Right ventricle myocardium inferior (tissue), 1 donor: Measurements from ENCODE around the gene FAM234B. TPM values are rescaled to one million over a fixed set of nuclear protein-coding genes. Genes with fewer than 3 reads are reported as not detected.

Experiments used
- ATAC-seq: fragments of 200-7000 bp; cut with Tn5 transposase; one replicate; pipeline ENCODE4 v1.9.1; 2020; ENCODE audit warnings: mild to moderate bottlenecking, moderate library complexity
- DNase-seq: peaks from one replicate; pipeline ENCODE4 v3.0.0; 2021; ENCODE audit errors: missing footprints
- intact Hi-C: fragments of 100-400 bp; cut with DNase I; formaldehyde crosslinking; loops from one replicate; pipeline ENCODE4 v1.11.0; 2022
- long read RNA-seq: library from polyadenylated mRNA; unstranded; transcript quantifications from one replicate; pipeline ENCODE4 v2.0.0, GENCODE V29; 2021
- total RNA-seq: library from RNA; stranded (reverse); fragmentation: NEBNext Ultra II Directional; extraction: Animal tissue kit (Norgen Biotek cat#: 25700); gene quantifications from one replicate; pipeline ENCODE4 v1.2.1, GENCODE V29; 2021
- donor health status: DM: no; HTN: yes; CAD: no; lungs with severe emphysema.

Gene FAM234B, protein sequence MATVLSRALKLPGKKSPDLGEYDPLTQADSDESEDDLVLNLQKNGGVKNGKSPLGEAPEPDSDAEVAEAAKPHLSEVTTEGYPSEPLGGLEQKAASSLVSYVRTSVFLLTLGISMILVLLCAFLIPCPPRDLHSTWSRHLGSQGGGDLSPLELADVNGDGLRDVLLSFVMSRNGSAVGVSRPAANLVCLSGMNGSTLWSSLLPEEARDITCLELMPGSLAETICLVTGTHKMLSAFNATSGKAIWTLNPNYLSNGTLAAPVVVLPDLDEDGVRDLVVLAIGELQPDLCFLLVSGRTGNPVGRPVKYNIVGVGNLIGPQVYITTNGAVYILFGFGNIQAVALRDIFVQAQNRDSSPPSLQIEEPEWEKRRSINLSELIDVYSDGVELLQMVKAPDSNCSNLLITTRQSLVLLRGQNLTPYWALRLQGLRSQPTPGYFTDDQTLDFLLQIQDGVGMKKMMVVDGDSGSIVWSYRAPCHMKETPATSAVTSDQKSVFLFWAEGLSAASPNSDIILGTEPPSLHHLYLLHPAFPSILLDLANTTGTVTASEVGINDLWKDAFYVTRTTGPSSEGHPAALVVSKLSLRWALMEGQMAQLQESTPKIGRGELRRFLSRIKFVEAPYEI
- total RNA-seq, result 2.4 TPM
- long read RNA-seq, partial matches to known transcripts, result 0 of 1 reads
- long read RNA-seq, other reads (novel, unspliced or antisense), result 1 of 1 reads

DNA sequence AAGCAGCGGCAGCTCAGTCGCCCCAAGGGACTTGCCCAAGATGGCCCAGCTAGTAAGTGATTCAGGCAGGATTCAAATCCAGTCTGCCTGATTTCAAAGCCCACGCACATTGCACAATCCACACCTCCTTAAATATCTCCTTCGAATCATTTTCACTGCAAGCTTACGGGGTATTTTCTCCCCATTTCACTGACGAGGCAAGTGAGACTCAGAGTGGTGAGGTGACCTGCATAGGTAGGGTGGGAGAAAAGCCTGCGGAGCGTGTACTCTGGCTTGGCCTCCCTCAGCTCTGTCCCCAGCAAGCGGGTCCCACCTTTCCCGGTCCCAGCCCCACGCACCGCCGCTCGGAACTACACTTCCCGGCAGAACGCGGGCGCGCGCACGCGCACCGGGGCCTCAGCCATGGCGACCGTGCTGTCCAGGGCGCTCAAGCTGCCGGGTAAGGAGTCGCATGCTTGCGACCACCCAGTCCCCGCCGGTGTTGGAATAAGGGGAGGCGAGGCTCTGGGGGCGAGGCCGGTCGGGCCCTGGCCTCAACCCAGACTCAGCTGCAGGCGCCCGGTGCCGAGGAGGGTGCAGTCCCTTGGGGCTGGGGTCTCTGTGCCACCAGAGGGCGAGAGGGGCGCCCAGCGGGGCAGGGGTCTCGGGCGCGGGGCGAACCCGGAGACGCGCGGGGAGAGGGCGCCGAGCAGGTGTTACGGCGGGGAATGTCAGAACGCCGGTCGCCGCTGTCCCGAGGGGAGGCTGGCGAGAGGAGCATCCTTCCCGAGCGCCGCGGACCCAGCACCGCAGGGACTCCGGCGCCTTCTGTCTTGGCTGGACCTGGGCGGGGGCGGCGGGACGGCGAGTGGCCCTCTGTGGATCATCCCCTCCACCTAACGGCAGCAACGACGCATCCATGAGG lies at the start of gene FAM234B:
TSS of gene FAM234B (plus strand) at position 380 of the 904 bp plus-strand sequence. CDS start at position 403, 23 bp downstream.
- intact Hi-C loops, result no loop called here
- peak; percentile 90 for DNase-seq
- ATAC-seq, result peak; percentile 98

DNA sequence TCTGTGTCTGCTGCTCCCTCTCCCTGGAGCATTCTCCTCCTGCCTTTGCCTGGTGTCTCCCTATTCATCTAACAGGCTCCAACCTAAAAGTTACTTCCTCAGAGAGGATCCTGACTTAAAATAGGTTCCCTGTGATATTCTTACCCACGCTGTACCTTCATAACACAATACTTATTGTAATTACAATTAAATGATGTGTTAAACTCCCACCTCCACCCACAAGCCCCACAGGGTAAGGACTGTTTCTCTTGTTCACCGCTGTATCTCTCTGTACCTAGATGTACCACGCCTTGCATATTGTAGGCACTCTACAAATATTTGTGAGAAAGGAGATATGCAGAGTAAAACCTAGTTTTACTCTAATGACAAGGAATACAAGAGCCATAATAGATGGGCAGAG lies 49.1 kb upstream of the FAM234B start:
- ATAC-seq, result no peak
- DNase-seq, result no peak
- intact Hi-C loops, result no loop called here

DNA sequence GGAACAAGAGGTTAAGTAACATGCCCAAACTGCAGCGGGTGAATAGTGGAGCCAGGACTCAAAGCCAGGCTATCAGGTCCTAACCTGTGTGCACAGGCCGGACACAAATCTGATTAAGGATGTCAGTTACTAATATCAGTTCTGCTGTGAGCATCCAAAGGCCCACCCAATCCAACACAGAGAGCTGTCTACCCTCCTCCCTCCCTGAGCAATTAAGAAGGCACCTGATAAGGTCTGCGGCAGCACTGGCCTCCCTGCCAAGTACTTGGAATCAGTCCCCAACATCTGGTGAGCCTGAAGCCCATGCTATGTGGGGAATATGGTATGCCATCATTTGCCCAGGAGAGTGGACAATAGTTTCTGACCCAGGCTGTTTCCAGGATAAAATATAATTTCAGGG lies 48.0 kb upstream of the FAM234B start:
- intact Hi-C loops, result no loop called here
- no peak for DNase-seq
- ATAC-seq, result no peak

DNA sequence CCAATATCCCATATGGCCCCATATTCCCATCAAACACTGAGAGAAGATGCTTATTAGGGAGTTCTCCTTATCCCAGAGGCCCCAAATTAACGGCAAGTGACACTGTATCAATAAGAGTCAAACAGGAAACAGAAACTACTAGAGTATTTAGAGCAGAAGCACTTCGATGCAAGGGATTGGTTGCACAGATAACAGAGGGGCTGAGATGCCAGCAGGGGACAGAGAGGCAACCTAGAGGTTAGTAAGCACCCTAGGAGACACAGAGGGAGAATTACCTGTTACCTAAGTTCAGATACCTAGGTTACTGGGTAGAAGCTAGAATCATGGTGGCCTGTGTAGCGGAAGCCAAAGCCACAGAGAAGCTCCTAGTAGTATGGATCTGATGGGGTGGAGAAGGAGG lies 47.0 kb upstream of the FAM234B start:
- DNase-seq (no peak), ATAC-seq (no peak)
- intact Hi-C loops, result no loop called here

DNA sequence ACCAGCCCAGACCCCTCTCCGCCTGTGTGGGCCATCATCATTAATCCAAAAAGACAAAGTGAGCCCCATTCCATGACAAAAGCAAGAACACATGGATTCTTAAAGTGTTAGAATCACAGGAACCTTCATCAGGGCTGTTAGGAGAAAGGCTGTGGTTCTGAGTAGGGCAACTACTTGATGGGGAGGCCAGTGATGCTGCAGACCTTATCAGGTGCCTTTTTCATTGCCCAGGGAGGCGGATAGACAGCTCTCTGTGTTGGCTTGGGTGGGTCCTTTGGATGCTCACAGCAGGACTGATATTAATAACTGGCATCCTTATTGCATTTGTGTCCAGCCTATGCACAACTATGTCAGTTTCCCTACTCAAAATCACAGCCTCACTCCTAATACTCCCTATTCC lies 46.4 kb upstream of the FAM234B start:
- intact Hi-C loops, result no loop called here
- ATAC-seq (no peak), DNase-seq (no peak)

DNA sequence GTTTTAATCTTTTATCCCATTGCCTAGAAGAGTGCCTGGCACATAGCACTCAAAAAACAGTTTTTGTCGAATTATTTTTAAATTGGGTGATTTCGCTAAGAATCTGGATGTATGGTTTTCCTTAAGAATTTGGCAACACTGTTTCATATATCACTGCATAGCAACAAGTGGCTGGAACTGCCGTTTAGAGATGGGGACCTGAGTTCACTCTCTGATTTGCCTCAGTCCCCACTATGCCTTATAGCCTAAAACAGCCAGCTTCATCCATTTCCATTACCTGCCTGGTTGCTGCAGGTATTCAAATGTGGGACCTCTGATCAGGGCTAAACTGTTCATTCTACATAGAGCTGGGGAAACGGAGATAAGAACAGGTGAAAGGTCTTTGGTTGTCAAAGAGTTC lies 45.9 kb upstream of the FAM234B start:
- no peak for DNase-seq
- ATAC-seq, result no peak
- intact Hi-C loops, result no loop called here

DNA sequence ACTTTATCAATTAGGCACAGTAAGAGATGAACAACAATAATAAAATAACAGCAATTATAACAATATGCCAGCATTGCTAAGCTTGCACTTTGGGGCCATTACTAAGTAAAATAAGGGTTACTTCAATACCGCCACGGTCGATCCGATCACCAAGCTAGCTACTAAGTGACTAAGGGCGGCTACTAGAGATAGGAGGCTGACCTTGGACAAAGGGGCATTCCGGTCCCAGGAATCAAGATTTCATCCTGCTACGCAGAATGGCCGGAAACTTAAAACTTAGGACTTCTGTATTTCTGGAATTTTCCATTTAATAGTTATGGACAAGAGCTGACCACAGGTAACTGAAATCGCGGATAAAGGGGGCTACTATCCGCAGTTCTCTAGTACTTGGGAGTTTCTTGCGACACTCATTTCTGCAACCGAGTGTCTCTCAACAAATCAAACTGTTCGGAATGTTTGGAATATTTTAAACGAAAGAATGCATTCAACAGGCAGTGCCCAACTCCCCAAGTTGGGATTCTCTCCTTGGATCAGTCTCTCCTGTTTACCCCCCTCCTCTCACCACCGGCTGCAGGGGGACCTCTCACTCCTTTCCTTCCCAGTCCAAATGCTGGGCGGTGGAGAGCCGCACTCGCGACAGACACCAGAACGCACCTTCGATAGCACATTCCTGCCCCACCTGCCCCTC lies 44.8 kb upstream of the FAM234B start:
- intact Hi-C loops, result no loop called here
- DNase-seq (no peak), ATAC-seq (peak; percentile 6)

DNA sequence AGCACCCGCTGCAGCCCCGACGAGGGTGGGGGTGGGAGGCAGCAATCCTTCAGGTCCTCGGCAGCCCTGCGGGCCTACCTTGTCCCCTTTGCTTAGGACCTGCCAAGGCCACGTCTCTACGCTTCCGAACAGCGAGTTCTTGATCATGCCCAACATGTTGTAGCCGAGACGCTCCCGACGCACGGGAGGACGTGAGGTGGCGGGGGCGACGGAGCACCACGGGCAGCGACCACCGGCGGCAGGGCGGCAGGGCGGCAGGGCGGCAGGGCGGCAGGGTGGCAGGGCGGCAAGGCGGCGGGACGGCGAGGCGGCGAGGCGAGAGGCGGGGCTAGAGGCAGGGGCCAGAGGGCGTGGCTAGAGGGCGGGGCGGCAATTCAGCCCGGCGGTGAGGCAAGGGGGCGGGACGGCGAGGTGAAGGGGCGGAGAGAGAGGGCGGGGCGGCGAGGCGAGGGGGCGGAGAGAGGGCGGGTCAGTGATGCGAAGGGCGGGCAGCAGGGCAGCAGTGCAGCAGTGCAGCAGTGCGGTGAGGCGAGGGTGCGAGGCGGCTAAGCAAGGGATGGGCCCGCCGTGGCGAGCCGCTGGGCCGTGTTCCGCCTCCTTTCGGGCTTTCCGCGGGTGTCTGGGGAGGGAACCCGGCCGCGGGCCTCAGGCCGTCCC lies 44.1 kb upstream of the FAM234B start, which contains the start of gene HEBP1:
TSS of gene HEBP1 (minus strand) at position 307 of the 657 bp plus-strand sequence. CDS start at position 156, 151 bp downstream.
- peak; percentile 97 for ATAC-seq
- intact Hi-C loops, result loop anchor here (5.0 kb wide), 2 partner anchors 97 to 197 kb away; partner anchors contain the start of gene EMP1
- DNase-seq, result peak; percentile 99

DNA sequence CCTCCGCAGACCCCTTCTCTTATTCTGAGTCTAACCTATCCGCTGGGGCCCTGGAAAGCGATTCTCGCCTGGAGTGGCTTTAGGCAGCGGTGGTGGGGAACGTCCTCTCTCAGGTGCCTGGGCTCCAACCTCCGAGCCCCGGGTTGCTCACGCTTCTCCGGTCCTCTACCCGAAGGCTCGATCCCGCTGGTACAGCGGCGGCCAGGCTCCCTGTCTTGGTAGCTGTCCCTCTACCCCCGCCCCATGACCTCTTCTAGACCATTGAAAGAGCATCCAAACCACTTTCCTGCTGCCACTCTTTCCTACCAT lies 43.6 kb upstream of the FAM234B start:
- ATAC-seq (peak; percentile 30), DNase-seq (no peak)
- intact Hi-C loops, result loop anchor here (5.0 kb wide), 2 partner anchors 97 to 197 kb away; partner anchors contain the start of gene EMP1

DNA sequence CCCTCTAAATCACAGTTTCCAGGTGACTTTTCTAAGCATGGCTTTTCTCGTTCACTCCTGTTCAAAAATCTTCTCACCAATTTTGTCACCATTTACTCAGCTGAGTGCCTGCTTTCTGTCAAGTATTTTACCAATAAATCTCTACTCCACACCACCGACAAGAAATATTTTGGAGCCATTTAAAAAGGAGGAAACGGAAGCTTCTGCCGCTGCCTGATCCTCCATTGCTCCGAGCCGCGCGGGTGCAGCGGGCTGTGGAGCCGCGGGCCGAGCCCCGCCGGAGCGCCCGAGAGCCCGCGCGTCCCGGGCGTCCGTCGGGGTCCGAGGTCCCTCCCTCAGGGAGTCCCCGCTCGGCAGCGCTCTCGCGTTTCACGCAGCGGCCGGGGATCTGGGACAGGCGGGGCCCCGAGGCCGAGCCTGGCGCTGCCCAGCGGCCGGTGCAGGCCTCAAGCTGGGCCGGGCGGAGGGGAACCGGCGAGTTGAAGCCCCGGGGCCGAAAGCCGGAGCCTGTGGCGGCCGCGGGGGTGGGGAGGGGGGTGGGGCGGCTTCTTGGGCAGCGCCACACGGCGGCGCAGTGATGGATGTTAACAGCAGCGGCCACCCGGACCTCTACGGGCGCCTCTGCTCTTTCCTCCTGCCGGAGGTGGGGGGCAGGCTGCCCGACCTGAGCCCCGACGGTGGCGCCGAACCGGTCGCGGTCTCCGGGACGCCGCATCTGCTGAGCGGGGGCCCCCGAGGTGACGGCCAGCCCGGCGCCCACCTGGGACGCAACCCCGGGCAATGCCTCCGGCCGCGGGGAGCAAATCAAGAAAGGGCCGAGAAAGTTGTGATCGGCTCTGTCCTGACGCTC lies 43.0 kb upstream of the FAM234B start:
- intact Hi-C loops, result loop anchor here (5.0 kb wide), 2 partner anchors 96 to 196 kb away; partner anchors contain the start of gene EMP1
- DNase-seq (peak; percentile 88), ATAC-seq (peak; percentile 45)

DNA sequence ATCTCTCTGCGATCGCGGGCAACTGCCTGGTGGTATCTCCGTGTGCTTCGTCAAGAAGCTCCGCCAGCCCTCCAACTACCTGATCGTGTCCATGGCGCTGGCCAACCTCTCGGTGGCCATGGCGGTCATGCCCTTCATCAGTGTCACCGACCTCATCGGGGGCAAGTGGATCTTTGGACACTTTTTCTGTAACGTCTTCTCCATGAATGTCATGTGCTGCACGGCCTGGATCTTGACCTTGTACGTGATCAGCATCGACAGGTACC lies 42.5 kb upstream of the FAM234B start:
- ATAC-seq (no peak), DNase-seq (peak; percentile 68)
- intact Hi-C loops, result loop anchor here (5.0 kb wide), 2 partner anchors 96 to 196 kb away; partner anchors contain the start of gene EMP1

DNA sequence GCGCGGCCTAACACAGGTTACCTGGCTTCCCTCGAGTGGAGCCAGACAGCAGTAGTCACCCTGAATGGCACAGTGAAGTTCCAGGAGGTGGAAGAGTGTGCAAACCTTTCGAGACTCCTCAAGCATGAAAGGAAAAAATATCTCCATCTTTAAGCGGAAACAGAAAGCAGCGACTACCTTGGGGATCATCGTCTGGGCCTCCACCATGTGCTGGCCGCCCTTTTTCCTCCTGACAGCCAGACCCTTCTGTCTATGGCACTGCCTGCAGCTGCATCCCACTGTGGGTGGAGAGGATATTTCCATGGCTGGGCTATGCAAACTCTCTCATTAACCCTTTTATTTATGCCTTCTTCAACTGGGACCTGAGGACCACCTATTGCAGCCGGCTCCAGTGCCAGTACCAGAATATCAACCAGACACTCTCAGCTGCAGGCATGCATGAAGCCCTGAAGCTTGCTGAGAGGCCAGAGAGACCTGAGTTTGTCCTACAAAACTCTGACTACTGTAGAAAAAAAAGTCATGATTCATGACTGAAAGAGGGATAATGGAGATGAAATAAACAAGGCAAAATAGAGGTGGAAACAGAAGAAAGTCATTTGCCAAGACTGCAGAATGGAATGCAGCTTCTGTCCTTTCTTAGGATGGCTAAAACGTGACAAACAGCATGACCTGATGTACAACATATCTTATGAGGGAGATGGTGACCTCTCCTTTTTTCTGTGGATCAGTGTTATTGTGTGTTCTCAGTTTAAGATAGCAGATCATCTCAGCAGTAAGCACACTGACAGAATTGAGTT lies 41.7 kb upstream of the FAM234B start:
- intact Hi-C loops, result loop anchor here (5.0 kb wide), 2 partner anchors 95 to 195 kb away; partner anchors contain the start of gene EMP1
- ATAC-seq, result no peak
- no peak for DNase-seq

DNA sequence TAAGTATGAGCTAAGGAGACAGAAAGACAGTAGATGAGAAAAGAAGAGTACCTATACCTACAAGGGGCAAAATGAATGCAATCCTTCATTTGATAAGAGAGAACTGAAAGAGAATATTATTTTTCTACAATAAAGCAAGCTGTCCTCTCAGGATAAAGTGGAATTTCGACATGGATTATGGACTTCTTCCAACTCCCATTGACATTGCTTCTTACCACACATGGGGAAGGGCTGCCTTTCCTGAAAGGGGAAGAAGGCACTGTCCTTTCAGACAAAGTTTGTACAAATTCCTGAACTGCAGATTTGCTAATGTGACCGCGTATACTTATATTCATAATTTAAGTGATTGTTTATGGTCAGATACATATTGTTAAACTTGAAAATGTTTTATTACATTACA lies 39.8 kb upstream of the FAM234B start:
- intact Hi-C loops, result loop anchor here (5.0 kb wide), 2 partner anchors 93 to 193 kb away; partner anchors contain the start of gene EMP1
- ATAC-seq (no peak), DNase-seq (no peak)

DNA sequence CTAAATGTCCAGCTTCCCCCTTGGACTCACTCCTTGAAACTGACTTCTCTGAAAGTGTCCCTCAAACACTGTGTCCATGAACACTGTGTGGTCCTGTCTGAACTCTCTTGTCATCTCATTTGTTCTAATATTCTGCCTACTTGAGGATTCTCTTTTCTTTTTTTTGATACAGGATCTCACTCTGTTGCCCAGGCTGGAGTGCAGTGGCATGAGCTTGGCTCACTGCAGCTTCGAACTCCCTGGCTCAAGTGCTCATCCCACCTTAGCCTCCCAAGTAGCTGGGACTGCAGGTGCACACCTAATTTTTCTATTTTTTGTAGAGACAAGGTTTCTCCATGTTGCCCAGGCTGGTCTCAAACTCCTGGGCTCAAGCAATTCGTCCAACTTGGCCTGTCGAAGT lies 39.2 kb upstream of the FAM234B start:
- ATAC-seq (no peak), DNase-seq (no peak)
- intact Hi-C loops, result loop anchor here (5.0 kb wide), 2 partner anchors 92 to 192 kb away; partner anchors contain the start of gene EMP1

DNA sequence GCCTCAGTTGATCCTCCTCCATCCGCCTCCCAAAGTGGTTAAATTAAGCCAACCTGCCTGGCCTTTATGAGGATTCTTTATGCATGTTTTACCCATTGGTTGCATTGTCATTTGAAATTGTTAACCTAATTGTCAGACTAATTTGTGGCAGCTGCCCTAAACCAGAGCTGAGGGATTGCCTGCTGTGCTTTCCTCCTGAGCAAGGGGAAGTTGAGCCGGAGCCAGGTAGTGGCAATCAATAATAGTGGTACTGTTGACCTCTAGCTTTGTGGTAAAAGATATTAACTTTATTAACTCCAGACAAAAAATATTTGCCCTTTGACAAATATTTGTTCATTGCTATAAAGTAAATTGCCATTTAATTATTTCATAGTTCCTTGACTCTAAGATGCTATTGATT lies 38.5 kb upstream of the FAM234B start:
- ATAC-seq (no peak), DNase-seq (no peak)
- intact Hi-C loops, result no loop called here

DNA sequence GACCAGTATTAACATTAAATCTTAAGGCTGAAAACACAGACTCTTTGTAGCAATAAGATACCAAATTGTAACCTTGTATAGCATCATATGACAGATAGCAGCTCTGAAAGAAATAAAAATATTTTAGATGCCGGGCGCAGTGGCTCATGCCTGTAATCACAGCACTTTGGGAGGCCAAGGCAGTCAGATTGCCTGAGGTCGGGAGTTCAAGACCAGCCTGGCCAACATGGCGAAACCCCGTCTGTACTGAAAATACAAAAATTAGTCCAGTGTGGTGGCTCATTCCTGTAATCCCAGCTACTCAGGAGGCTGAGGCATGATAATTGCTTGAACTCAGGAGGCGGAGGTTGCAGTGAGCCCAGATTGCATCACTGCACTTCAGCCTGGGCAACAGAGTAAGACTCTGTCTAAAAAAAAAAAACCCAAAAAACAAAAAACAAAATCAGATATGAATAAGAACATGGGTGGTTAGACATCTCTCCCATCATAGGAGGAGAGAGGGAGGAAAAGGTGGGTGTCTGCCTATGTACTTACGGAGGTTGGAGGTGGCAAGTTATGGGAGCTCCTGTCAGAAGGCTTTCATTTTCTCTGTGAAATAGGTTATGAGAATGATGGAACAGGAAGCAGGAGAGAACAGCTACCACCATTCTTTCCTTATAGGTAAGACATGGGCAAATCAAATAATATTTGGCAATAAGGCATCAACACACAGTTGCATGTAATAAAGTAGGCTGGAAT lies 36.5 kb upstream of the FAM234B start:
- intact Hi-C loops, result no loop called here
- ATAC-seq, result no peak
- no peak for DNase-seq
